GM18861 (cell line): ENCODE measurements around the gene SIM1.

Source experiments
- ATAC-seq: cut with Tn5 transposase; IDR thresholded peaks from one replicate; pipeline ENCODE4 v1.9.1; 2021; ENCODE audit not compliant: unreplicated experiment

SIM1 gene

DNA sequence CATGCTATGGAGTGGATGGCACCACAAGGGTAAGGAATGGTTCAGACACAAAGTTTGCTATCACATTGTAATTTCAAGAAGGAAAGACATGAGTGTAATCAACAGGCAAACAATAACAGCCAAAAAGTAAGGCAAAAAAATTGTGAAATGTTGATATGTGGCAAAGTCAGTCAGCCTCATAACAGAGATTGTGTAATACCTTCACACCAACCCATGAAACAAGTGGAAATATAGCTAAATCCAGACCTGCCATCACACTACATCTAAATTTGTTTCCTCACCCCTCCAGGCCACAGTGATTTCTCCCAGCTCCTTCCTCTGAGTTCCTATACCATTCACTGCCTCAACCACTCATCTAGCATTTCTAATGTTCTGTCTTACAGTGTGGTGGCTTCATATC is 37.3 kb downstream of the SIM1 start:
- no peak for ATAC-seq

GRCh38 chr6:100426744-100427338 is 37.9 kb downstream of the SIM1 start:
- no peak for ATAC-seq

GRCh38 chr6:100426241-100426640 is 38.5 kb downstream of the SIM1 start:
- no peak for ATAC-seq

- no peak for ATAC-seq
Measured at GRCh38 chr6:100420711-100421110, 44.0 kb downstream of the SIM1 start.

- ATAC-seq, result no peak
Measured at GRCh38 chr6:100417036-100417435, 47.7 kb downstream of the SIM1 start.

DNA sequence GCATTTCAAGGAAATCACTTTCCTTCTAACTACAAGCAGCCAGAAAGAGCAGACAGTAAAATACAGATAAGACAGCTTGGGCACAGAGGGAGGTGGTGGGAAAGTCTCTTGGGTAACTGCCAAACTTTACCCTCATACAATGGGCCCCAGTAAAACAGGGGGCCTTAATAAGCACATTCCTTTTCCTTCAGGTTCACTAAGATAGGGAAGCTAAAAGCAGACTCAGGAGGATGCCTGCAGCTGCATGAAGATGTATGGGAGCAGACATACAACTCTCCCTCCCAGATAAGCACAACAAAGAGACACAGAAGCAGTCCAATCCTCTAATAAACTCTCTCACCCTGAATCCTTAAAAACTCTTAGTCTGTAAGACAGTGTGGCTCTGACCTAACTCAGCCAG is 49.0 kb downstream of the SIM1 start:
- ATAC-seq, result no peak

DNA sequence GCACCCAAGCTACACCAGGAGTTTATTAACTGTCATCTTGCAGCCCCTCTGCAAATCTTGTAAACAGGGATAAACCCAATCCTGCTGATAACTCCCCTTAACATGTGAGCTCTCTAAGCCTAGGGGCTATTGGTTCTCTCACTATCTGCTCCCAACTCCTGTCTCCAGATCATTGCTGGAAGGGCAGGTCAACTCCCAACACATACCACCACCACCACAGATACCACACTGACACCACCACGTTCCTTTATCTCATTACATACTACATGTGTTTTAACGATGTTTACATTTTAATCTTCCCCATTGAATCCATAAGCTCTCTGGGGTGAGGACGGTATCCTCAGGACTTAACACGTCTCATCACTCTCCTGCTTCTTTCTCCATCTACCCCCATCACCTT is 51.8 kb downstream of the SIM1 start:
- ATAC-seq, result no peak

DNA sequence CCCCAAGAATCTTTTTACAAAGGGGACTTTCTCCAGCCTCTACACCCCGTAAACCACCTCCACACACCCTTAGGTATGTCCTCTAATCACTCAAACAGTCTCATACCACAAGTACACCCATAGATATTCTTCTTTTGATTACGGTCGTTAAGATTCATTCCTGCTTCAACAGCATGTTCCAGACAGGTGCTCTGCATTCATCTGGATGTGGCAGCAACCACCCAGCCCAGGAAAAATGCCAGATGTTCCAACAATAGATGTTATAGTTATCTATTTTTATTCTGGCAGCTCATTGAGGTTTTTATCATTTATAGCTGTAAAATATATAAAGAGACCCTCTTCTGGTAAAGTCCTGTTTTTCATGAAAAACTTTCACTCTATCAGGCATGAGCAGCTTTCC is 60.7 kb downstream of the SIM1 start:
- ATAC-seq, result no peak

GRCh38 chr6:100393493-100393892 is 71.2 kb downstream of the SIM1 start:
- ATAC-seq, result no peak

DNA sequence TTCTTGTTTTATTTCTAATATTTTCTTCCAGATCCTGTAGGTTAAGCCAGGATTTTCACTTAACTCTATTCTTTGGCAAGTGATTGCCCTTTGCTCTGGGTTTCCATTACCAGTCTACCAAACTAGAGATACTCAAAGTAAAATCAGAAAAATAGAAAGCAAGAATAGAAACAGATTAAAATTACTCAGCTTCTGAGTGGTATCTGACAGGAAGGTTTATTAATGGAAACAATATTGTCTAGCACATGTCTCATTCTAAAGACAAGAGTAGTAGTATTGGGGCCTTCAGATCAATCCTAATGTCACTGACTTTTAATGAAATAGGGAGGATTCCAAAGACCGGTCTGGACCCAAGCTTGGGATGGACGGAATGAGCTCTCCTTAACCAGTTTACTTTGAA is 72.3 kb downstream of the SIM1 start:
- no peak for ATAC-seq

DNA sequence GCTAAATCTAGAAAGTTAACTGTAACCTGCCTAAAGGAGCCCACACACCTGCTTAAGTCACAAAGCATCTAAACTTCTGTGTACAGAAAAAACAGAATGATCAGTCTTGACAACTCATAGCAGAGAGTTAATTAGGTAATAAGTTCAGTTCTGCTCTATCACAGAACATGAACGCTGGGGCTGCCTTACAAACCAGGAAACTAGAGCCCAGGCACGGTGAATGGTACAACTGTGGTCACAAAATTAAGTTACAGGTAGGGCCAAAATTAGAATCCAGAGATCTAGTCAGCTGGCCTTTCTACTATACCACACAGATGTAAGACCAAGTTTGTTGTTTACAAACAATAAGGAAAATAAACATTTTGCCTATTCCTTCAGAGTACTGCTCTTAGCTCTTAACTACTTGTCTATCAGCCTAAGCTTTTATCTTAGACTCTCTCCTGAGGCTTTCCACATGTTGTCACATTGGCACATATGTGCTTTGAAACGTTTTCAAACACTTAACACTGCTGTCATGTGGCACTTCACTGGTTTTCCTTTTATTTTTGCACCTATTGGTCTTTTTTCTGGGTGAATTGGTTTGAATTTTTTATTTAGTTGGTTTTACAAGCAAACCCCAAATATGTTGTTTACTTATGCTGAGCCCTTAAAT is 75.7 kb downstream of the SIM1 start:
- no peak for ATAC-seq

GRCh38 chr6:100382767-100383195 is 81.9 kb downstream of the SIM1 start:
- ATAC-seq, result no peak

- ATAC-seq, result no peak
Measured at GRCh38 chr6:100382031-100382430, 82.7 kb downstream of the SIM1 start.

DNA sequence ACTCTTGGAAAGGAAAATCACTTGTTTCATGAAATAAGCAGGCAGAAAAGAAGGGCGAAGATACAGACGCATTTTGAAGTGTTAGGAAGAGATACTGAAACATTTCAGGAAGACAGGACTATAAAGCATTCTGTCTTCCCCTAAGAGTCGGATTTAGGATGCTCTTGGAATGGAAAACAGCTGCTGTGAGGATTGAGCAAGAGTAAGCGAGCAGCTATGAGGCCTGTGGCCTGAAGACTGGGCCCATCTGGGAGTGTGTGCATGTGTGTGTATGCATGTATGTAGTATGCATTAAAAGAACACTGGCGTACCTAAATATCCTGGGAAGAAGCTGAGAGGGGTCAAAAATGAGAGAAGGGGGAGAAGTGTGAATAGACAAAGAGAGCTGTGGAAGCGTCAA is 83.6 kb downstream of the SIM1 start:
- ATAC-seq, result no peak

DNA sequence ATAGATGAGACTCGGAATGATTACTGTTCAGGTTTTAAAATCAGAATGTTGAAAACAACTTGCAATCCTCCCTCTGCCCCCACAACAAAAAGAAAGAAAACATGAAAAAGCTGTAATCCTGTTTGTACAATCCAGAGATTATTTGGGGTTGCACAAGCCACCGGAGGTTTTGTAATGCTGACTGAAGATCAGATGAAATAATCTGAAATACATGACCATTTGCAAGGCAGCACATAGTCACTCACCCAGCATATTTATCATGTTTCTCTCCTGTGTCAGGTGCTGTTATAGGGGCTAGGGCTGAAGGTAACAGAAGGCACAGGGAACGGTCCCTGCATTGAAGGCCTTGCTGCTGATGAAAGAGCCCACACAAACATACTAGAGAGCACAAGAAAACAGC is 85.3 kb downstream of the SIM1 start:
- no peak for ATAC-seq

GRCh38 chr6:100378576-100378975 is 86.1 kb downstream of the SIM1 start:
- ATAC-seq, result no peak

DNA sequence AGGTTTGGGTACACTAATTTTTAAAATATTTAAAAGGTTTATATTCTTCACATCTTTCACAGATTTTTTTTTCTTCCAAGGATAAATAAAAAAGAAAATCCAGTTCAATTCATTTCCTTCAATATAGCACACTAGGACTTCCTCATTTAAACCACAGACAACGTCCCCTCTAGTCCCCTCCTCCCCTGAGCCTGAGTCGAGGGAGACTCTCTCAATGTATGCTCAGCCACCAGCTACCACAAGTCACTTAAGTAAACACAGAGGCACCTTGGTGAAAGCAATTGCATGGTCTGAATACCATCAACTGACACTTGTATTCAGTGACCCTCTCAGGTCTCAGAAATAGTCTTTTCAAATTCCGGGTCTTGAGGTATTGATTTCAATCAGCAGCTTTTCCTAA is 88.6 kb downstream of the SIM1 start:
- ATAC-seq, result no peak

- no peak for ATAC-seq
Measured at GRCh38 chr6:100372326-100373091, 92.2 kb downstream of the SIM1 start.

GRCh38 chr6:100371591-100371990 is 93.1 kb downstream of the SIM1 start:
- no peak for ATAC-seq

DNA sequence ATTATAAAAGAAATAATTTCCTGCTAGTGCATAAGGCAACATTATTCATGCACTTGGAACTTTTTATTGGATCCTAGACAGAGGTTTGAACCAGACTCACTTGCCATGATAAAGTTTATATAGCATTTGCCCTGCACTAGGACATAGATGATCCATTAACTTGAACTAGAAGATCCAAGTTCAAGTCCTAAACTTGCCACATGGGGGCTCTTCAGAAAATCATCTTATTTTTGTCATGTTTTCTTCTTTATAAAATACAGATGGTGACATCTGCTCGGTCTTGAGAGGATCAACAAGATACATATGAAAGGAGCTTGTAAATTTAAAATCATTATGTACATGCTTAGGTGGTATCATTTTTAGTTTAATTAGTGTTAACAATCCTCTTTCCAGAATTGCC is 94.5 kb downstream of the SIM1 start:
- no peak for ATAC-seq

- no peak for ATAC-seq
Measured at GRCh38 chr6:100366419-100366818, 98.3 kb downstream of the SIM1 start.

- no peak for ATAC-seq
Measured at GRCh38 chr6:100363651-100364050, 101.1 kb downstream of the SIM1 start.
